WTC11 (cell line): ENCODE measurements around the gene IGFN1.

Experiments used
- KAT7 ChIP-seq: sonication (generic); formaldehyde crosslinking; IDR thresholded peaks from 2 replicates; pipeline ENCODE4 v1.8.1; 2023; ENCODE audit warnings: missing genetic modification reagents, mild to moderate bottlenecking, borderline replicate concordance
- MYBL2 ChIP-seq: sonication (generic); formaldehyde crosslinking; IDR thresholded peaks from 2 replicates; pipeline ENCODE4 v1.8.1; 2023; ENCODE audit warnings: mild to moderate bottlenecking, moderate library complexity, missing genetic modification reagents
- NR3C1 ChIP-seq: sonication (generic); formaldehyde crosslinking; conservative IDR thresholded peaks from 2 replicates; pipeline ENCODE4 v1.8.1; 2023; ENCODE audit warnings: low read depth, mild to moderate bottlenecking, missing genetic modification reagents
- SMAD3 ChIP-seq: sonication (generic); formaldehyde crosslinking; IDR thresholded peaks from 2 replicates; pipeline ENCODE4 v1.8.0; 2022; ENCODE audit warnings: missing genetic modification reagents, mild to moderate bottlenecking, borderline replicate concordance
- TP53 ChIP-seq: sonication (generic); formaldehyde crosslinking; IDR thresholded peaks from 2 replicates; pipeline ENCODE4 v1.8.1; 2023; ENCODE audit warnings: mild to moderate bottlenecking, missing genetic modification reagents
- TF ChIP-seq, protein P1 (sequence below): fragments of 200-600 bp; IDR thresholded peaks from 2 replicates; pipeline ENCODE4 v1.8.0; 2022; ENCODE audit warnings: antibody characterized with exemption
- TF ChIP-seq, protein P2 (sequence below): sonication (generic); formaldehyde crosslinking; IDR thresholded peaks from 2 replicates; pipeline ENCODE4 v1.8.1; 2023; ENCODE audit warnings: mild to moderate bottlenecking, missing genetic modification reagents, moderate library complexity
- TF ChIP-seq, protein P3 (sequence below): sonication (generic); formaldehyde crosslinking; IDR thresholded peaks from 2 replicates; pipeline ENCODE4 v1.8.1; 2022; ENCODE audit warnings: missing genetic modification reagents, borderline replicate concordance
- TF ChIP-seq, protein P4 (sequence below): sonication (generic); formaldehyde crosslinking; IDR thresholded peaks from 2 replicates; pipeline ENCODE4 v1.8.1; 2023; ENCODE audit warnings: mild to moderate bottlenecking, moderate library complexity, missing genetic modification reagents
- TF ChIP-seq, protein P5 (sequence below): fragments of 250-450 bp; sonication (Bioruptor Pico); IDR thresholded peaks from 2 replicates; pipeline ENCODE4 v1.9.0; 2021; ENCODE audit warnings: mild to moderate bottlenecking, borderline replicate concordance

DNA sequence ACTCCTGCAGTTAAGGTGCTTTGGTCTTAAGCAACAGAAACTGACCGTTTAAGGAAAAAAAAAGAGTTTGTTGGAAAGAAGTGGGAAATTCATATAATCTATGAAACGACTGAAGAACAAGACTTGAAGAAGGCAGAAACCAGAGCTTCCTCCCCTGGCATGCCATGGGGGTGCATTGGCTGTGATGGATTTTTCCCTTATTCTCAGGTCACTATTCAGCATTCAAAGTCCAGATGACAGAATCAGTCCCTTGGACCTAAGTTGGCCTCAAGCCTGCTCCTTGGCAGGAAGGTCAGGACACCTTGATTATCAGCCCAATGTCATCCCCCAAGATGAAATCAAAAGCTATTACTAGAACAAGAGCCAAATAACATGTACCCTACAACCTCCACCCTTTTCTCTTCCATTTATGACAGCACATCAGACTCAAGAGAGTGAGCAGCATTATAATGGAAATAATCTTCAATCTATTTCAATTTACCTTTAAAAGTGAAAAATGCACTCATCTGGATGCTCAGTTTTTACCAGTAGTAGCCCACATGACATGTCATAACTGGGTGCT is 20.6 kb upstream of the IGFN1 start:
- no peak for TF ChIP-seq TP53 (CRISPR knock-in tag)
- TF ChIP-seq, protein P1, sequence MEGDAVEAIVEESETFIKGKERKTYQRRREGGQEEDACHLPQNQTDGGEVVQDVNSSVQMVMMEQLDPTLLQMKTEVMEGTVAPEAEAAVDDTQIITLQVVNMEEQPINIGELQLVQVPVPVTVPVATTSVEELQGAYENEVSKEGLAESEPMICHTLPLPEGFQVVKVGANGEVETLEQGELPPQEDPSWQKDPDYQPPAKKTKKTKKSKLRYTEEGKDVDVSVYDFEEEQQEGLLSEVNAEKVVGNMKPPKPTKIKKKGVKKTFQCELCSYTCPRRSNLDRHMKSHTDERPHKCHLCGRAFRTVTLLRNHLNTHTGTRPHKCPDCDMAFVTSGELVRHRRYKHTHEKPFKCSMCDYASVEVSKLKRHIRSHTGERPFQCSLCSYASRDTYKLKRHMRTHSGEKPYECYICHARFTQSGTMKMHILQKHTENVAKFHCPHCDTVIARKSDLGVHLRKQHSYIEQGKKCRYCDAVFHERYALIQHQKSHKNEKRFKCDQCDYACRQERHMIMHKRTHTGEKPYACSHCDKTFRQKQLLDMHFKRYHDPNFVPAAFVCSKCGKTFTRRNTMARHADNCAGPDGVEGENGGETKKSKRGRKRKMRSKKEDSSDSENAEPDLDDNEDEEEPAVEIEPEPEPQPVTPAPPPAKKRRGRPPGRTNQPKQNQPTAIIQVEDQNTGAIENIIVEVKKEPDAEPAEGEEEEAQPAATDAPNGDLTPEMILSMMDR = no peak
- TF ChIP-seq, protein P2, sequence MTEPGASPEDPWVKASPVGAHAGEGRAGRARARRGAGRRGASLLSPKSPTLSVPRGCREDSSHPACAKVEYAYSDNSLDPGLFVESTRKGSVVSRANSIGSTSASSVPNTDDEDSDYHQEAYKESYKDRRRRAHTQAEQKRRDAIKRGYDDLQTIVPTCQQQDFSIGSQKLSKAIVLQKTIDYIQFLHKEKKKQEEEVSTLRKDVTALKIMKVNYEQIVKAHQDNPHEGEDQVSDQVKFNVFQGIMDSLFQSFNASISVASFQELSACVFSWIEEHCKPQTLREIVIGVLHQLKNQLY = no peak
- TF ChIP-seq MYBL2 = no peak
- no peak for TF ChIP-seq SMAD3 (CRISPR knock-in tag)
- TF ChIP-seq, protein P3, sequence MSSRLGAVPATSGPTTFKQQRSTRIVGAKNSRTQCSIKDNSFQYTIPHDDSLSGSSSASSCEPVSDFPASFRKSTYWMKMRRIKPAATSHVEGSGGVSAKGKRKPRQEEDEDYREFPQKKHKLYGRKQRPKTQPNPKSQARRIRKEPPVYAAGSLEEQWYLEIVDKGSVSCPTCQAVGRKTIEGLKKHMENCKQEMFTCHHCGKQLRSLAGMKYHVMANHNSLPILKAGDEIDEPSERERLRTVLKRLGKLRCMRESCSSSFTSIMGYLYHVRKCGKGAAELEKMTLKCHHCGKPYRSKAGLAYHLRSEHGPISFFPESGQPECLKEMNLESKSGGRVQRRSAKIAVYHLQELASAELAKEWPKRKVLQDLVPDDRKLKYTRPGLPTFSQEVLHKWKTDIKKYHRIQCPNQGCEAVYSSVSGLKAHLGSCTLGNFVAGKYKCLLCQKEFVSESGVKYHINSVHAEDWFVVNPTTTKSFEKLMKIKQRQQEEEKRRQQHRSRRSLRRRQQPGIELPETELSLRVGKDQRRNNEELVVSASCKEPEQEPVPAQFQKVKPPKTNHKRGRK (CRISPR knock-in tag) = no peak
- TF ChIP-seq, protein P4, sequence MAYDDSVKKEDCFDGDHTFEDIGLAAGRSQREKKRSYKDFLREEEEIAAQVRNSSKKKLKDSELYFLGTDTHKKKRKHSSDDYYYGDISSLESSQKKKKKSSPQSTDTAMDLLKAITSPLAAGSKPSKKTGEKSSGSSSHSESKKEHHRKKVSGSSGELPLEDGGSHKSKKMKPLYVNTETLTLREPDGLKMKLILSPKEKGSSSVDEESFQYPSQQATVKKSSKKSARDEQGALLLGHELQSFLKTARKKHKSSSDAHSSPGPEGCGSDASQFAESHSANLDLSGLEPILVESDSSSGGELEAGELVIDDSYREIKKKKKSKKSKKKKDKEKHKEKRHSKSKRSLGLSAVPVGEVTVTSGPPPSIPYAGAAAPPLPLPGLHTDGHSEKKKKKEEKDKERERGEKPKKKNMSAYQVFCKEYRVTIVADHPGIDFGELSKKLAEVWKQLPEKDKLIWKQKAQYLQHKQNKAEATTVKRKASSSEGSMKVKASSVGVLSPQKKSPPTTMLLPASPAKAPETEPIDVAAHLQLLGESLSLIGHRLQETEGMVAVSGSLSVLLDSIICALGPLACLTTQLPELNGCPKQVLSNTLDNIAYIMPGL = no peak
- no peak for TF ChIP-seq KAT7 (CRISPR knock-in tag)
- TF ChIP-seq, protein P5, sequence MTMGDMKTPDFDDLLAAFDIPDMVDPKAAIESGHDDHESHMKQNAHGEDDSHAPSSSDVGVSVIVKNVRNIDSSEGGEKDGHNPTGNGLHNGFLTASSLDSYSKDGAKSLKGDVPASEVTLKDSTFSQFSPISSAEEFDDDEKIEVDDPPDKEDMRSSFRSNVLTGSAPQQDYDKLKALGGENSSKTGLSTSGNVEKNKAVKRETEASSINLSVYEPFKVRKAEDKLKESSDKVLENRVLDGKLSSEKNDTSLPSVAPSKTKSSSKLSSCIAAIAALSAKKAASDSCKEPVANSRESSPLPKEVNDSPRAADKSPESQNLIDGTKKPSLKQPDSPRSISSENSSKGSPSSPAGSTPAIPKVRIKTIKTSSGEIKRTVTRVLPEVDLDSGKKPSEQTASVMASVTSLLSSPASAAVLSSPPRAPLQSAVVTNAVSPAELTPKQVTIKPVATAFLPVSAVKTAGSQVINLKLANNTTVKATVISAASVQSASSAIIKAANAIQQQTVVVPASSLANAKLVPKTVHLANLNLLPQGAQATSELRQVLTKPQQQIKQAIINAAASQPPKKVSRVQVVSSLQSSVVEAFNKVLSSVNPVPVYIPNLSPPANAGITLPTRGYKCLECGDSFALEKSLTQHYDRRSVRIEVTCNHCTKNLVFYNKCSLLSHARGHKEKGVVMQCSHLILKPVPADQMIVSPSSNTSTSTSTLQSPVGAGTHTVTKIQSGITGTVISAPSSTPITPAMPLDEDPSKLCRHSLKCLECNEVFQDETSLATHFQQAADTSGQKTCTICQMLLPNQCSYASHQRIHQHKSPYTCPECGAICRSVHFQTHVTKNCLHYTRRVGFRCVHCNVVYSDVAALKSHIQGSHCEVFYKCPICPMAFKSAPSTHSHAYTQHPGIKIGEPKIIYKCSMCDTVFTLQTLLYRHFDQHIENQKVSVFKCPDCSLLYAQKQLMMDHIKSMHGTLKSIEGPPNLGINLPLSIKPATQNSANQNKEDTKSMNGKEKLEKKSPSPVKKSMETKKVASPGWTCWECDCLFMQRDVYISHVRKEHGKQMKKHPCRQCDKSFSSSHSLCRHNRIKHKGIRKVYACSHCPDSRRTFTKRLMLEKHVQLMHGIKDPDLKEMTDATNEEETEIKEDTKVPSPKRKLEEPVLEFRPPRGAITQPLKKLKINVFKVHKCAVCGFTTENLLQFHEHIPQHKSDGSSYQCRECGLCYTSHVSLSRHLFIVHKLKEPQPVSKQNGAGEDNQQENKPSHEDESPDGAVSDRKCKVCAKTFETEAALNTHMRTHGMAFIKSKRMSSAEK = no peak
- TF ChIP-seq NR3C1 (CRISPR knock-in tag) = no peak
